Measurements from ENCODE around the gene NCOA1.
"Not testable (repeated sequence)": the region's sequence is repeated elsewhere in the genome, so short reads cannot be mapped to it uniquely, and the experiment has no call there.

NCOA1 gene

DNA sequence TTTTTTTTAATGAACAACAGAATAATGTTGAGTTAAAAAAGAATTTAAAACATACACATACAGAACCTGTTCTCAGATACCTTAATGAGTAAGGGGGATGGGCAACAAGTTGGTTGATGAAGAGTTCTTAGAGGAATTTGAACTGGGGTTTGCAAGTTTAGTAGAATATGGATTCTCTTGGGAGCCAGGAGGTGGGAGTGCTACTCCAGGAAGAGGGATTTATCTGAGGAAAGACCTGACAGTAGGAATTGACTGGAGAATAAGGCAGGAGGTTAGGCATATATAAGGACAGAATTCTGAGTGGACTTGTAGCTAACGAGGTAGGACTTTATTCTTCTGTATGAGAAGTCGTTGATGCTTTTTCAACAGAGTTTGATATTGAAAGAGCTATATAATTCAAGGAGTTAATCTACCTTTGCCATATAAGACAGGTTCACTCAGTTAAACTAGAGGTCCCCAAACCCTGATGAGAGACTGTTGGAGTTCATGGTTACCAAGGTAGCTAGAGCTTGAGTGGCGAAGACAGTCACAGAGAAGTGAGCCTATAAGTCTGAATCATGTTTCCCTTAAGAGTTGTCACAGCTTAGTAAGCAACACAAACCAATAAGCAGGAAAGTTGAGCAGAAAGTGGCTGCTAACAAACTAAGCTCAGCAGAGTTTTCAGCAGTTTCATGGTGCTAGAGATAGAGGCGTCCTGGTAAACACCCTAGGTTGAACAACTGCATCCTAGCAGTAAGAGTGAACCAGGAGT lies 88.2 kb downstream of the NCOA1 start:
- DNase-seq (ENCODE audit: low spot score), result no peak

GRCh38 chr2:24580561-24580960 lies 89.5 kb downstream of the NCOA1 start:
- no peak for DNase-seq (ENCODE audit: low spot score)

- not testable (repeated sequence) for DNase-seq (ENCODE audit: low spot score)
Observed at GRCh38 chr2:24581971-24582370, 90.9 kb downstream of the NCOA1 start.

DNA sequence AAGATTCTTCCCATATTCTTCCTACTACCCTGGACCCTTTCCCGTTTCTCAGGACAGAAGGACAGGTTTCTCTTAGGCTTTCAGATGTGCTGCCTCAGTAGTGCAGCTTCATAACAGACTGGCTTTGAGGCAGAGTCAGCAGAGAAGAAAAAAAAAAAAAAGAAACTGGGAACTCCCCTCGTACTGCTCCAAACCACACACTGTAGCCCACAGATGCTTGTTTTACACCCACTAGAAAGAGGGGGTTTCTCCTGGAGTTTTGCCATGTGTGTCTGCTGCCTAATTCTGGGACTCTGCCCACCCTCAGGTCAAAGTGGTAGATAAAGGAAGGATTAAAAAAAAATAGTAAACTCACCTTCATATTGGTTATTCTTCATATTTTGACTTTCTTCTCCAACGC lies 95.9 kb downstream of the NCOA1 start:
- DNase-seq (ENCODE audit: low spot score), result no peak

DNA sequence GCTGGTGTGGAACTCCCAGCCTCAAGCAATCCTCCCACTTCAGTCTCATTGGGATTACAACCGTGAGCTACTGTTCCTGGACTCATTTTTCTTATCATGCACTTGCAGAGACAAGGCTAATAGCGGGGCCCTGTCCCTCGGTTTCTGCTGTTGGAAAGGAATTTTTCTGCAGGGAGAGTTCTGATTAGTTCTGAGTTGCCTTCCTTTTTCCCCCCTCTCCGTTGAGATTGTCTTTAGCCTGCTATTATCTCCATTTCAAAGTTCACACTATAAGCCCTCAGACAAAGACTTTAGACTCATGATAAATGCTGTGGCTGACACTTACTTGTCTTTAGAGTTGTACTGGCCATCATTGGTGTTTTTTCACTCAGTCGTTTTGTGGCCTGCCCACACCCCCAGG lies 97.2 kb downstream of the NCOA1 start:
- DNase-seq (ENCODE audit: low spot score), result no peak

DNA sequence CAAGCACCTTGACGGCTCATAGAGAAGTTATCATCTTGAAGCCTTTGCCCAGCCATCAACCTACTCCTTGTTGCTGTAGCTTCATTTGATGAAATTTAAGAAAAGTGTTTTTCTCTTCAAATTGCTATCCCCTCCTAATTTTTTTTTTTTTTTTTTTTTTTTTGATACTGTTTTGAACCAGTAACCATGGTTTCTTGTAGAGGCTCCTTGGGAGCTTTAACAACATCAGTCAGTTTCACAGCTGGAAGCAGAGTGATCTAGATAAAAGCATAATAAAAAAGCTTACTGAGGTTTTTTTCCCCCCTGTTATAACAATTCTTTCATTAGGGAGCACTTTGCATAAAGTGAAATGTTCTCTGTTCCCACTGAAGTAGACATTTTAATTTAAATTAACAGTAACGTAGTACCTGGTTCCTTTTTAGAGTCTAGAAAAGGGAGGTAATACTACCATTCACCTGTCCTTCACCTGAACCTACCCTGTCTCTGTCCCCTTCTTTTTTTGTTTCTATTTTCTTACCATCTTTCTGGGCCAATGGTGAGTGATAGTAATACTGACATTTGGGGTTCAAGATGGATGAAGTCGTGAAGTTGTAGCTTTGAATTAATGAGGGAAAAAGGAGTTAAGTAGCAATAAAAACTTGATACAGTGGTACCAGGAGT lies 101.5 kb downstream of the NCOA1 start:
- no peak for DNase-seq (ENCODE audit: low spot score)

DNA sequence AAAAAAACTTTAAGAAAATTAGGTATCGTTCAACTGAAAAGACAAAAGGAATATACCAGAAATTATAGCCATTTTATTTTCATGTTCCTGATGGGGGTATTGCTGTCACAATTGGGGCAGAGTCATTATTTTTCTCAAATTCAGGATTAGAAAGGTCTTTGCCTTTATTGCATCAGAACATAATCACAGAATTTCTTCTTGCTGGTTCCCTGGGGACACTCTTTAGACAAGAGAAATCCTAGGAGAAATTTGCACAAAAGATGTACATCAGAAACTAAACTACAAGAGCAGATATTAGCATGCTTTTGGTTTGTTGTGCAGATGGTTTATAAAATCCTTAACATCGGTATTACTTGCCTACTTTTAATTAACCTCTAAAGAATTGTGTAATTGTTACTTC lies 103.2 kb downstream of the NCOA1 start:
- no peak for DNase-seq (ENCODE audit: low spot score)

- no peak for DNase-seq (ENCODE audit: low spot score)
Observed at GRCh38 chr2:24597181-24597870, 106.3 kb downstream of the NCOA1 start.

DNA sequence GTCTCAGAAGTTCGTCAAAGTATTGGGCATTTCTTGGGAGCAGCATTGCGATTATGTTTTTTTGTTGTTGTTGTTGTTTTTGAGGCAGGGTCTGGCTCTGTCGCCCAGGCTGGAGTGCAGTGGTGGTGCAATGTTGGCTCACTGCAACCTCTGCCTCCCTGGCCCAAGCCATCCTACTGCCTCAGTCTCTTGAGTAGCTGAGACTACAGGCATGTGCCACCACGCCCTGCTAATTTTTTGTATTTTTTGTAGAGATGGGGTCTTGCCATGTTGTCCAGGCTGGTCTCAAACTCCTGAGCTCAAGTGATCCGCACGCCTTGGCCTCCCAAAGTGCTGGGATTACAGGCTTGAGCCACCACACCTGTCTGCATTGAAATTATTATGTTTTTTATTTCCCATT lies 109.1 kb downstream of the NCOA1 start:
- DNase-seq (ENCODE audit: low spot score), result not testable (repeated sequence)

DNA sequence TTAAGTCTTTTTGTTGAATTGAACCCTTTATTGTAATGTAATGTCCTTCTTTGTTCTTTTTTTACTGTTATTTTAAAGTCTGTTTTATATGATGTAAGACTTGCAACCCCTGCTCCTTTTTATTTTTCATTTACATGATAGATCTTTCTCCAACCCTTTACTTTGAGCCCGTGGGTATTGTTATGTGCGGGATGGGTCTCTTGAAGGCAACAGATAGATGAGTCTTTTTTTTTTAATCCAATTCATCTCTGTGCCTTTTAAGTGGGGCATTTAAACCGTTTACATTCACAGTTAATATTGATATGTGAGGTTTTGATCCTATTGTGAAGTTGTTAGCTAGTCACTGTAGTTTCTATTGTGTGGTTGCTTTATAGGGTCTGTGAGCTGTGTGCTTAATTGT lies 120.6 kb downstream of the NCOA1 start:
- no peak for DNase-seq (ENCODE audit: low spot score)

DNA sequence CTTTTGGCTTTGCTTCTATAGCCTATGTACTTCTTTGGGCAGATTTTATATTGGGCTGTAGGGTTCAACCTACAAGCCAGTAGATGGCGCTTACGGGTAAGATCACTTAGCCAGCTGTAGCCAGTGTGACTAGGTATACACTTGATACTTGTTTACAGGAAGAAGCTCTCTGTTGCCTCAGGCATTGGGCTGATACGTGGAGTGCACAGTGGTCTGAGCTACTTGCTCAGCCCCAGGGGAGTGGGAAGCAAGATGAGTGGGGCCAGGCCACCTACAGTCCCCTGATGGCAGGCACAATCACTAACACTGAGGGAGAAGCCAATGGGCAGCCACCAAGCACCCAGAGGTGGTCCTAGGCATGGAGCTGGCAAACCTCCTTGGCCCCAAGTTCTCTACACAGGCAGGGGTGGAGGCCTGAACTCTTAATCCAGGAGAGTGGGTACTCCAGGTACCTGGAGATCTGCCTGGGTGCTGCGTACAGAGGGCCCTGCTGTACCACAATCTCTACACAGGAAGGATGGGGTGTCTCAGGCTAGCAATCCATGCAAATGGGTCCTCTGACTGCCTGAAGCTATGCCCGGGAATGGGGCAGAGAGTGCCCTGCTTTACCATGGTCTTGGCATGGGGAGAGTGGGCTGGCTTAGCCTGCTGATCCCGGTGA lies 122.2 kb downstream of the NCOA1 start:
- peak; percentile 54 for DNase-seq (ENCODE audit: low spot score)

DNA sequence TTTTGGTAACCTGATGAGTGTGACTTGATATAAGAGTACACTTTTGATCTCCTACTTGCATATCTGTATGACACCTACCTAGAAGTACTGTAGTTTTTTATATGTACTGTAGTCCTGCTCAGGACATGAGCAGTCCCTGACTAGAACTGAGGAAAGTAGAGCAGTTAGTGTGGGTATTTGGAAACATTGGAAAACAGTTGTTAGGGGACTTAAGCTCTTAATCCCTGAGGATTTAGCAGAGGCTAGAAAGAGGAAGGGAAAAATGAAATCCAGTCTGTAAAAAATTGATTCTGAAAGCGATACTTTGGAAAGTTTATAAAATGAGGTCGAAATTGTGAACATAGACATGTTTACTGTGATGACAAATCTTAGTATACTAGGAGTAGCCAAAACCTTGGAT lies 125.6 kb downstream of the NCOA1 start:
- DNase-seq (ENCODE audit: low spot score), result no peak

GRCh38 chr2:24617424-24617823 lies 126.4 kb downstream of the NCOA1 start:
- no peak for DNase-seq (ENCODE audit: low spot score)

GRCh38 chr2:24618144-24618543 lies 127.1 kb downstream of the NCOA1 start:
- no peak for DNase-seq (ENCODE audit: low spot score)

GRCh38 chr2:24618680-24619079 lies 127.6 kb downstream of the NCOA1 start:
- no peak for DNase-seq (ENCODE audit: low spot score)

DNA sequence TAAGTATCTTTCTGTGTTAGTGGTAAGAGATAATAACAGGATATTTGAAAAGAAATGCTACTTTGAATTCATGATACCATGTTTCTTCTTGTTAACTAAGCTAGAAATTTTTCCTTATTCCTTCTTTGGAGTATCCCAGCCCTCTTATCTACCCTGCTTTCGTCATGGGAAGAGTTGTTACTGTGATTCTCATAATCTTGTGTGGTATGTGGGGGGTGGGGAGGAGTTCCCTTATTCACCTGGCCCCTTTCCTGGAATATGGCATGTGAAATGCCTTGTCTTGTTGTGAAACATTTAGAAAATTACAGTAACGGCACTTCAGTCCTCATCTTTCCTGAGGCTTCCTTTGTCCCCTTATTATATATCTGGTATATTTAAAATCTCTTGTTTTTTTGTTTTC lies 129.9 kb downstream of the NCOA1 start:
- DNase-seq (ENCODE audit: low spot score), result no peak

GRCh38 chr2:24621779-24622538 lies 130.9 kb downstream of the NCOA1 start:
- no peak for DNase-seq (ENCODE audit: low spot score)

GRCh38 chr2:24623535-24623934 lies 132.5 kb downstream of the NCOA1 start:
- no peak for DNase-seq (ENCODE audit: low spot score)

DNA sequence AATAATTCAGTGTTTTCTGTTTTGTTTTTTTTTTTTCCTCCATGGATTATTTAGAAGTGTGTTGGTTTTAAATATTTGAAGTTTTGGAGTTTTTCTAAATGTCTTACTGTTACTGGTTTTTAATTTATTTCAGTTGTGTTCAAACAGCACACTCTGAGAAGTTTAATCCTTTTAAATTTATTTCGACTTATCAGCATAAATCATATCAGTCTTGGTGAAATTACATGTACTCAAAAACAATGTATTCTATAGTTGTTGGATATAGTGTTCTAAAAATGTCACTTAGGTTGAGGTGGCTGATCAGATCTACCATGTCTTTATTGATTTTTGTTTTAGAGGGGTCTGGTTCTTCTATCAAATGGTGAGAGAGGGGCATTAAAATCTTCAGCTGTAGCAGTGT lies 134.7 kb downstream of the NCOA1 start:
- no peak for DNase-seq (ENCODE audit: low spot score)

GRCh38 chr2:24626131-24626530 lies 135.1 kb downstream of the NCOA1 start:
- no peak for DNase-seq (ENCODE audit: low spot score)

- no peak for DNase-seq (ENCODE audit: low spot score)
Observed at GRCh38 chr2:24628746-24629145, 137.7 kb downstream of the NCOA1 start.

DNA sequence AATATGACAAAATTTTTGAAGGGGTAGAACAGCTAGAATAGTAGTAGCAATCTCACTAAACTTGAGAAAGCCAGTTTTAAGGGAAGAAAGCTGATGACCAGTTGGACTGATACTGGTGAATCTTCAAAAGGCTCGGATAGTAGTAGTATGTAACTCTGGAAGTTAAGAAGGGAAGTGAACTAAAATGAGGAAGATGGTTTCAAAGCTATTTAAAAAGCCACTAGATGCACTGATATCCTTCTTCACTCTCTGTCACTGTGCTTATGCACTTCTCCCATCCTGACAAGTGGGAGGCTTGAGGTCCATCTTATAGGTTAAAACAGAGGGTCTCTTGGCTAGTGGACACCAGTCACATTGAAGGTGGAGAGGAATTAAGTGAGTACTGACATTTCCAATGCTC lies 141.1 kb downstream of the NCOA1 start:
- no peak for DNase-seq (ENCODE audit: low spot score)

Data from AG08396 (cell line).